B cell (primary cell): ENCODE measurements around the gene RCN2. TPM values are rescaled to one million over a fixed set of nuclear protein-coding genes. Genes with fewer than 3 reads are reported as not detected.

Experiments
- ATAC-seq: fragments of 200-7000 bp; cut with Tn5 transposase; one replicate; pipeline ENCODE4 v1.10.0; 2021; ENCODE audit warnings: low read depth, mild to moderate bottlenecking, moderate number of reproducible peaks, moderate library complexity
- CTCF ChIA-PET: fragments of 350-600 bp; sonication (Branson Sonifier 250); formaldehyde crosslinking; loops from one replicate; lab custom pipeline; 2021; ENCODE audit warnings: antibody characterized with exemption, inconsistent platforms; lab: Charles Lee
- POLR2A ChIA-PET: fragments of 350-600 bp; sonication (Branson Sonifier 250); formaldehyde crosslinking; loops from one replicate; lab custom pipeline; 2021; ENCODE audit warnings: antibody characterized with exemption; lab: Charles Lee
- DNase-seq: peaks from one replicate; pipeline ENCODE4 v3.0.0; 2013
- H2AFZ ChIP-seq: 2 replicates; pipeline ENCODE4 v1.6.1; 2012; ENCODE audit warnings: mild to moderate bottlenecking, low read depth, low read length; ENCODE audit not compliant: insufficient read depth, poor library complexity, severe bottlenecking
- H3K27ac ChIP-seq, 2 donors: 1 replicate in 1 of 2; 2 replicates in 1 of 2; pipeline ENCODE4 v1.5.1; 2012 to 2013; ENCODE audit warnings: low read length in 2 of 2, mild to moderate bottlenecking in 2 of 2, moderate library complexity in 1 of 2
- H3K27me3 ChIP-seq, 4 experiments: fragments of 200-600 bp in 1 of 4; sonication (generic) in 1 of 4; replicated peaks in 1 of 4; 1 replicate in 2 of 4; 2 replicates in 2 of 4; pipeline versions ENCODE4 v1.6.1 to v1.7.0; 2013 to 2016; ENCODE audit warnings: low read length in 3 of 4, mild to moderate bottlenecking in 2 of 4, mixed read lengths in 1 of 4, moderate library complexity in 1 of 4; ENCODE audit not compliant: insufficient read depth in 4 of 4, control insufficient read depth in 3 of 4; ENCODE audit errors: control extremely low read depth in 1 of 4
- H3K36me3 ChIP-seq, 2 experiments: replicated peaks in 1 of 2; 1 replicate in 1 of 2; 2 replicates in 1 of 2; pipeline versions ENCODE4 v1.6.1 to v1.7.1; 2013; ENCODE audit warnings: low read length in 1 of 2; ENCODE audit not compliant: insufficient read depth in 2 of 2, control insufficient read depth in 1 of 2; ENCODE audit errors: control extremely low read depth in 1 of 2, extremely low read depth in 1 of 2
- H3K4me1 ChIP-seq, 2 donors: fragments of 200-600 bp in 1 of 2; sonication (generic) in 1 of 2; 1 replicate in 1 of 2; 2 replicates in 1 of 2; pipeline versions ENCODE4 v1.5.1 to v1.6.1; 2013 to 2017; ENCODE audit warnings: low read length in 2 of 2; ENCODE audit not compliant: control insufficient read depth in 2 of 2, insufficient read depth in 2 of 2
- H3K4me2 ChIP-seq: replicated peaks from 2 replicates; pipeline ENCODE3; 2012; ENCODE audit warnings: mild to moderate bottlenecking, low read depth, low read length; ENCODE audit not compliant: poor library complexity, severe bottlenecking
- H3K4me3 ChIP-seq, 5 experiments: fragments of 200-600 bp in 1 of 5; sonication (generic) in 1 of 5; 1 replicate in 3 of 5; 2 replicates in 2 of 5; pipeline versions ENCODE4 v1.5.1 to v1.7.0; 2011 to 2016; ENCODE audit warnings: low read length in 4 of 5, mild to moderate bottlenecking in 4 of 5, low read depth in 2 of 5, control low read depth in 1 of 5, moderate library complexity in 1 of 5; ENCODE audit not compliant: insufficient read depth in 1 of 5; ENCODE audit errors: control extremely low read depth in 1 of 5, extremely low read depth in 1 of 5
- H3K79me2 ChIP-seq: fragments of 200-600 bp; sonication (generic); one replicate; pipeline ENCODE4 v1.6.0; 2016; ENCODE audit warnings: low read length; ENCODE audit not compliant: control insufficient read depth, insufficient read depth
- H3K9ac ChIP-seq: fragments of 200-600 bp; sonication (generic); 2 replicates; pipeline ENCODE4 v1.6.1; 2017; ENCODE audit warnings: mild to moderate bottlenecking, low read length, moderate library complexity
- H3K9me3 ChIP-seq, 3 donors: one replicate each; pipeline versions ENCODE4 v1.6.1 to v1.7.1; 2013; ENCODE audit warnings: low read length in 2 of 3; ENCODE audit not compliant: control insufficient read depth in 2 of 3, insufficient read depth in 1 of 3; ENCODE audit errors: control extremely low read depth in 1 of 3
- H4K20me1 ChIP-seq: 2 replicates; pipeline ENCODE4 v1.6.0; 2012; ENCODE audit warnings: mild to moderate bottlenecking, low read length; ENCODE audit not compliant: insufficient read depth, control insufficient read depth, poor library complexity, severe bottlenecking
- H3K27ac Mint-ChIP-seq: one replicate; pipeline ENCODE4 v1.8.0; 2021; ENCODE audit warnings: mixed read lengths
- H3K27me3 Mint-ChIP-seq: one replicate; pipeline ENCODE4 v1.8.0; 2021; ENCODE audit warnings: mixed read lengths
- H3K4me1 Mint-ChIP-seq: one replicate; pipeline ENCODE4 v1.8.0; 2021; ENCODE audit warnings: mixed read lengths
- H3K4me3 Mint-ChIP-seq: one replicate; pipeline ENCODE4 v1.8.0; 2021; ENCODE audit warnings: mixed read lengths
- H3K9me3 Mint-ChIP-seq: one replicate; pipeline ENCODE4 v1.8.0; 2022; ENCODE audit warnings: mixed read lengths; ENCODE audit not compliant: insufficient read depth
- CTCF ChIP-seq: fragments of 200-600 bp; IDR thresholded peaks from one replicate; pipeline ENCODE4 v1.8.0; 2022; ENCODE audit warnings: antibody characterized with exemption, mild to moderate bottlenecking
- EZH2 ChIP-seq: IDR thresholded peaks from 2 replicates; pipeline ENCODE4 v1.6.1; 2012; ENCODE audit warnings: borderline replicate concordance, low read depth, mild to moderate bottlenecking, moderate library complexity, low read length; ENCODE audit not compliant: insufficient read depth, poor library complexity, severe bottlenecking
- WGBS: methylation state at CpG from one replicate; pipeline ENCODE4 v1.1.5; 2013; ENCODE audit warnings: missing lambda C conversion rate; ENCODE audit not compliant: insufficient coverage; 5-methylcytosine and 5-hydroxymethylcytosine counted together
- intact Hi-C: fragments of 100-400 bp; cut with micrococcal nuclease; formaldehyde crosslinking; loops from one replicate; pipeline ENCODE4 v1.10.0; 2022
- polyA plus RNA-seq: library from polyadenylated mRNA; depleted of rRNA; stranded (reverse); fragments of >200 nt; gene quantifications from 2 replicates; pipeline ENCODE4 v1.2.3, GENCODE V29; 2012
- total RNA-seq, 2 donors: library from RNA; stranded (reverse); fragments of 120-200 nt in 1 of 2; gene quantifications; 1 replicate in 1 of 2; 2 replicates in 1 of 2; pipeline versions ENCODE4 v1.2.3 to v1.2.4, GENCODE V29; 2013 to 2022

RCN2 gene
- total and polyA plus RNA-seq, 2 donors (not counting 1 experiment from before 2014, with no cell fraction given), result 16.7 to 27.8 TPM

GRCh38 chr15:76994971-76995945, 63.7 kb downstream of the RCN2 start, which contains the start of gene PSTPIP1:
Gene PSTPIP1 (plus strand): TSS chr15:76995126. CDS start chr15:76995574, 448 bp downstream.
- H3K36me3 ChIP-seq, result peaks cover 7 to 18% of the 10 kb centered on the region in 2 experiments
- H3K4me3 ChIP-seq, result peak within 1 kb of the TSS; percentile 74 to 86 (median 79)
- Mint-ChIP-seq H3K27me3 (no peaks in the 10 kb centered on the region), H3K27ac (peak within 1 kb of the TSS; percentile 100), H3K4me3 (peak within 1 kb of the TSS; percentile 99), H3K4me1 (peaks cover 51% of the 10 kb centered on the region), H3K9me3 (no peaks in the 10 kb centered on the region)
- peak within 1 kb of the TSS; percentile 79 to 81 for H3K27ac ChIP-seq
- ChIA-PET CTCF (interaction anchor here (0.6 to 2.3 kb wide), 13 partner anchors 12 to 548 kb away, joined by 3 to 12 read pairs (median 3); no protein-coding TSS in a partner anchor), POLR2A (interaction anchor here (0.5 to 1.7 kb wide), 9 partner anchors 12 to 1075 kb away, joined by 3 to 5 read pairs (median 3); partner anchors contain the start of gene TSPAN3)
- H2AFZ ChIP-seq, result peak within 1 kb of the TSS; percentile 100
- WGBS, result 2% methylated on average over 25 of the region's 28 CpGs
- H3K4me2 ChIP-seq, result peak within 1 kb of the TSS; percentile 96
- ATAC-seq (peak; percentile 89), DNase-seq (peak; percentile 80)
- H3K9me3 ChIP-seq, result no peaks in the 10 kb centered on the region
- H3K27me3 ChIP-seq, result no peaks in the 10 kb centered on the region
- H3K4me1 ChIP-seq, result peaks cover 38 to 57% of the 10 kb centered on the region in 2 donors
- intact Hi-C loops, result loop anchor here (1.0 to 10.0 kb wide), 4 partner anchors 30 to 90 kb away; partner anchors contain the start of genes RCN2, SCAPER and TSPAN3
- H3K79me2 ChIP-seq, result peaks cover 61% of the 10 kb centered on the region
- peaks cover 30% of the 10 kb centered on the region for H4K20me1 ChIP-seq
- peak within 1 kb of the TSS; percentile 91 for H3K9ac ChIP-seq
- TF ChIP-seq EZH2 (no peak), CTCF (no peak)
